Karpas-422 (cell line): Measurements from ENCODE around the gene CD101. TPM values are rescaled to one million over a fixed set of nuclear protein-coding genes. Genes with fewer than 3 reads are reported as not detected.
A peak's percentile ranks its signal among the peaks of the same experiment; 100 is the strongest.

Experiments used
- DNase-seq: peaks from one replicate; pipeline ENCODE4 v3.0.0-alpha.2; 2015
- H2AFZ ChIP-seq: fragments of 200-600 bp; sonication (generic); 2 replicates; pipeline ENCODE4 v1.6.1; 2014; ENCODE audit warnings: antibody characterized with exemption, low read length, mixed read lengths
- H3K27ac ChIP-seq: fragments of 200-600 bp; sonication (generic); 2 replicates; pipeline ENCODE4 v1.5.1; 2014; ENCODE audit warnings: mild to moderate bottlenecking, low read length, moderate library complexity
- H3K27me3 ChIP-seq: fragments of 200-600 bp; sonication (generic); 2 replicates; pipeline ENCODE4 v1.6.1; 2014; ENCODE audit warnings: low read length, mixed read lengths
- H3K36me3 ChIP-seq: fragments of 200-600 bp; sonication (generic); 2 replicates; pipeline ENCODE4 v1.6.1; 2014; ENCODE audit warnings: low read length, mixed read lengths; ENCODE audit not compliant: insufficient read depth
- H3K4me1 ChIP-seq: fragments of 200-600 bp; sonication (generic); 2 replicates; pipeline ENCODE4 v1.6.1; 2014; ENCODE audit warnings: mild to moderate bottlenecking, low read length, mixed read lengths
- H3K4me2 ChIP-seq: fragments of 200-600 bp; sonication (generic); 2 replicates; pipeline ENCODE4 v1.6.1; 2014; ENCODE audit warnings: low read length, low read depth, mild to moderate bottlenecking; ENCODE audit not compliant: poor library complexity, severe bottlenecking
- H3K4me3 ChIP-seq: fragments of 200-600 bp; sonication (generic); 2 replicates; pipeline ENCODE4 v1.5.1; 2014; ENCODE audit warnings: mild to moderate bottlenecking, antibody characterized with exemption, low read length, mixed read lengths
- H3K79me2 ChIP-seq: fragments of 200-600 bp; sonication (generic); 2 replicates; pipeline ENCODE4 v1.6.1; 2014; ENCODE audit warnings: mild to moderate bottlenecking, low read length, mixed read lengths
- H3K9ac ChIP-seq: fragments of 200-600 bp; sonication (generic); 2 replicates; pipeline ENCODE4 v1.6.0; 2014; ENCODE audit warnings: low read length
- H3K9me2 ChIP-seq: fragments of 200-600 bp; sonication (generic), shearing (Covaris generic); replicated peaks from 2 replicates; pipeline ENCODE4 v1.6.0; 2014; ENCODE audit warnings: mild to moderate bottlenecking, low read length, moderate library complexity; ENCODE audit not compliant: insufficient read depth
- H3K9me3 ChIP-seq: fragments of 300-700, 200-600 bp; sonication (generic); 2 replicates; pipeline ENCODE4 v1.6.1; 2014; ENCODE audit warnings: low read length, mixed read lengths
- H4K20me1 ChIP-seq: fragments of 200-600 bp; sonication (generic); 2 replicates; pipeline ENCODE4 v1.6.1; 2014; ENCODE audit warnings: mild to moderate bottlenecking, antibody characterized with exemption, low read length, low read depth; ENCODE audit not compliant: insufficient read depth
- total RNA-seq: library from RNA; depleted of rRNA; stranded (reverse); fragments of >200 nt; shearing (Covaris generic); gene quantifications from 2 replicates; pipeline ENCODE4 v1.2.3, GENCODE V29; 2014; ENCODE audit warnings: low replicate concordance

Gene CD101
- total RNA-seq, 1 experiment from 2014 or later, result not detected

- peak overlapping the region; percentile 57 for H2AFZ ChIP-seq
- 0 out of 2 replicates have a peak overlapping the region, but pooled peaks have one; percentile 18 for H3K27ac ChIP-seq
- H3K4me1 ChIP-seq, result peaks cover 11% of the 10 kb centered on the region
- no peaks in the 10 kb centered on the region for H3K9me2 ChIP-seq
- peak overlapping the region; percentile 48 for H3K4me2 ChIP-seq
- H3K9ac ChIP-seq, result peak overlapping the region; percentile 41
- no peaks in the 10 kb centered on the region for H3K79me2 ChIP-seq
- no peaks in the 10 kb centered on the region for H4K20me1 ChIP-seq
- no peaks in the 10 kb centered on the region for H3K36me3 ChIP-seq
- H3K4me3 ChIP-seq, result peak overlapping the region; percentile 20; the same call in 1 of the 2 replicates
- no peaks in the 10 kb centered on the region for H3K27me3 ChIP-seq
- peak; percentile 52 for DNase-seq
- H3K9me3 ChIP-seq, result no peaks in the 10 kb centered on the region
Observed at GRCh38 chr1:117051224-117052064, 49.9 kb downstream of the CD101 start.

DNA sequence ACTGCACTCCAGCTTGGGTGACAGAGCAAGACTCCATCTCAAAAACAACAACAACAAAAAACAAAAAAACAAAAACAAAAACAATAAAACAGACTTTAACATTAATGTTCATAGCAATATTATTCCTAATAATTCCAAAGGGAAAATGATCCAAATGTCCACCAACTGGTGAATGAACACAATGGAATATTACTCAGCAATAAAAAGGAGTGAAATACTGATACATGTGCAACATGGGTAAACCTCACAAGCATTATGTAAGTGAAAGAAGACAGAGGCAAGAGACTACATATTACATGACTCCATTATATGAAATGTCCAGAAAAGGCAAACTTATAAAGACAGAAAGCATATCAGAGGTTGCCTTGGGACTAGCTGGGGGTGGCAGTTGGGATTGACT is 52.5 kb downstream of the CD101 start:
- Histone ChIP-seq H3K9ac (no peak overlapping the region), H2AFZ (no peak overlapping the region), H3K27me3 (no peaks in the 10 kb centered on the region), H3K36me3 (no peaks in the 10 kb centered on the region), H3K4me2 (no peak overlapping the region), H3K9me2 (no peaks in the 10 kb centered on the region), H3K79me2 (peaks cover 17% of the 10 kb centered on the region), H3K27ac (no peak overlapping the region), H3K4me3 (no peak overlapping the region), H4K20me1 (no peaks in the 10 kb centered on the region), H3K9me3 (no peaks in the 10 kb centered on the region), H3K4me1 (peaks cover 21% of the 10 kb centered on the region)
- DNase-seq, result no peak

DNA sequence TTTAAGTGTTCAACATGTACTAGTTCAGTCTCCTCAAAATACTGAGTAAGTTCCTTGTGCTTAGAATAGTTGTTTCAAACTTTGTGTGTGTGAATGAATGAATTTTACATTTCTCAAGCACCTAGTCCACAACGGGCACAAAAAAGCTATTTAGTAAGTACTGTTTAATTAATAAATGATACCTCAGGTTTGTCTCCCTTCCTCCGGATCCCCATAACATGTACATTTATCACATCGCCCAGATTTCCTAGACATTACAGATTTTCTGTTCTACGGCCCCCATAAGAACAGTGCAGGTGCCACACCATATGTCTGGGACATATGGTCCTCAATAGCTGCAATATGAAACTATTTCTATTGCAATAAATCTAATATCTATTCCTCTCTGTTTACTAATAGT is 57.2 kb downstream of the CD101 start:
- peak overlapping the region; percentile 90 for H2AFZ ChIP-seq
- peaks cover 25% of the 10 kb centered on the region for H3K36me3 ChIP-seq
- peak overlapping the region; percentile 88 for H3K4me3 ChIP-seq
- H3K4me1 ChIP-seq, result peaks cover 40% of the 10 kb centered on the region
- H3K79me2 ChIP-seq, result peaks cover 56% of the 10 kb centered on the region
- peak overlapping the region; percentile 89 for H3K27ac ChIP-seq
- no peaks in the 10 kb centered on the region for H3K9me3 ChIP-seq
- H3K9me2 ChIP-seq, result no peaks in the 10 kb centered on the region
- H4K20me1 ChIP-seq, result no peaks in the 10 kb centered on the region
- H3K4me2 ChIP-seq, result peak overlapping the region; percentile 97
- peak overlapping the region; percentile 82 for H3K9ac ChIP-seq
- H3K27me3 ChIP-seq, result no peaks in the 10 kb centered on the region
- peak; percentile 55 for DNase-seq

GRCh38 chr1:117059334-117059677 is 57.7 kb downstream of the CD101 start:
- H3K27me3 ChIP-seq, result no peaks in the 10 kb centered on the region
- H3K4me3 ChIP-seq, result peak overlapping the region; percentile 88
- no peaks in the 10 kb centered on the region for H3K9me3 ChIP-seq
- peak overlapping the region; percentile 90 for H2AFZ ChIP-seq
- H3K27ac ChIP-seq, result peak overlapping the region; percentile 89
- peak overlapping the region; percentile 97 for H3K4me2 ChIP-seq
- H3K79me2 ChIP-seq, result peaks cover 59% of the 10 kb centered on the region
- DNase-seq, result peak; percentile 89
- no peaks in the 10 kb centered on the region for H4K20me1 ChIP-seq
- H3K9ac ChIP-seq, result peak overlapping the region; percentile 82
- H3K9me2 ChIP-seq, result no peaks in the 10 kb centered on the region
- peaks cover 41% of the 10 kb centered on the region for H3K4me1 ChIP-seq
- H3K36me3 ChIP-seq, result peaks cover 27% of the 10 kb centered on the region

GRCh38 chr1:117059678-117060440 is 58.3 kb downstream of the CD101 start, which contains the start of gene TTF2:
TSS of gene TTF2 (plus strand) at chr1:117060326. CDS start at chr1:117060347, 21 bp downstream.
- no peaks in the 10 kb centered on the region for H3K27me3 ChIP-seq
- H3K36me3 ChIP-seq, result peaks cover 28% of the 10 kb centered on the region
- peak; percentile 99 for DNase-seq
- H4K20me1 ChIP-seq, result no peaks in the 10 kb centered on the region
- peak within 1 kb of the TSS; percentile 97 for H3K4me2 ChIP-seq
- H3K27ac ChIP-seq, result peak within 1 kb of the TSS; percentile 89
- H3K9me2 ChIP-seq, result no peaks in the 10 kb centered on the region
- H3K4me3 ChIP-seq, result peak within 1 kb of the TSS; percentile 88
- no peaks in the 10 kb centered on the region for H3K9me3 ChIP-seq
- H3K9ac ChIP-seq, result peak within 1 kb of the TSS; percentile 82
- peaks cover 41% of the 10 kb centered on the region for H3K4me1 ChIP-seq
- H3K79me2 ChIP-seq, result peaks cover 64% of the 10 kb centered on the region
- peak within 1 kb of the TSS; percentile 90 for H2AFZ ChIP-seq

- Histone ChIP-seq H4K20me1 (no peaks in the 10 kb centered on the region), H3K27me3 (no peaks in the 10 kb centered on the region), H3K4me1 (peaks cover 41% of the 10 kb centered on the region), H3K9me2 (no peaks in the 10 kb centered on the region), H3K9ac (peak overlapping the region; percentile 82), H2AFZ (no peak overlapping the region), H3K79me2 (peaks cover 67% of the 10 kb centered on the region), H3K4me2 (peak overlapping the region; percentile 76), H3K36me3 (peaks cover 32% of the 10 kb centered on the region), H3K4me3 (peak overlapping the region; percentile 88), H3K27ac (no peak overlapping the region), H3K9me3 (no peaks in the 10 kb centered on the region)
- DNase-seq, result peak; percentile 61
Observed at GRCh38 chr1:117060441-117061317, 59.1 kb downstream of the CD101 start.

DNA sequence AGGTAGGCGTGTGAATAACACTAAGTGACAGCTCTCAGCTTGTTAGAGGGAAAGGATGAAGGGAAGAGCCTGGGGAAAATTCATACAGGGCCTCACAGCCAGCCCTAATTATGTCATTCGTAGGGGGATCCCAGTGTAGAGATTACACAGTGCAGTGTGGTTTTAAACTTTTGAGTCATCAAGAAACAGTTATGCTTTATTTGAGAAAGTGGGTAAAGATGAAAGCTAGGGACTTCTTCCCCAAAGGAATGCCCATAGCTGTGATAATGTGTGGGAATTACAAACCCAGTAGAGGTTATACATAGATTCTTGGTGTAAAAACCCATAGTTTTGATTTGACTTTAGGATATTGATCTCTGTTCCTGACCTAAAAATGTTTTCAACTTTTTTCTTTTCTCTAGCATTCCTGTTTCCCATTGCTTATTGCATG is 60.4 kb downstream of the CD101 start:
- no peak overlapping the region for H3K27ac ChIP-seq
- no peak overlapping the region for H3K4me3 ChIP-seq
- H3K9me2 ChIP-seq, result no peaks in the 10 kb centered on the region
- no peaks in the 10 kb centered on the region for H3K9me3 ChIP-seq
- H3K9ac ChIP-seq, result no peak overlapping the region
- no peak overlapping the region for H2AFZ ChIP-seq
- no peaks in the 10 kb centered on the region for H3K27me3 ChIP-seq
- no peaks in the 10 kb centered on the region for H4K20me1 ChIP-seq
- H3K36me3 ChIP-seq, result peaks cover 32% of the 10 kb centered on the region
- H3K79me2 ChIP-seq, result peaks cover 71% of the 10 kb centered on the region
- H3K4me2 ChIP-seq, result peak overlapping the region; percentile 76
- H3K4me1 ChIP-seq, result peaks cover 41% of the 10 kb centered on the region
- DNase-seq, result no peak
